ENCODE results near the gene BTRC.

GRCh38 chr10:101565370-101565900 is 211.5 kb downstream of the BTRC start:
- TF ChIP-seq EP300 (IDR thresholded peaks at IDR 0.05) = no peak
- no peak for TF ChIP-seq POLR2AphosphoS5 (IDR thresholded peaks at IDR 0.05)
- TF ChIP-seq CTCF (IDR thresholded peaks at IDR 0.05) = no peak
- TF ChIP-seq POLR2A (IDR thresholded peaks at IDR 0.05) = no peak

Measured in sigmoid colon (tissue), 4 donors.